ENCODE data around the gene PIN4.

The PIN4 gene

DNA sequence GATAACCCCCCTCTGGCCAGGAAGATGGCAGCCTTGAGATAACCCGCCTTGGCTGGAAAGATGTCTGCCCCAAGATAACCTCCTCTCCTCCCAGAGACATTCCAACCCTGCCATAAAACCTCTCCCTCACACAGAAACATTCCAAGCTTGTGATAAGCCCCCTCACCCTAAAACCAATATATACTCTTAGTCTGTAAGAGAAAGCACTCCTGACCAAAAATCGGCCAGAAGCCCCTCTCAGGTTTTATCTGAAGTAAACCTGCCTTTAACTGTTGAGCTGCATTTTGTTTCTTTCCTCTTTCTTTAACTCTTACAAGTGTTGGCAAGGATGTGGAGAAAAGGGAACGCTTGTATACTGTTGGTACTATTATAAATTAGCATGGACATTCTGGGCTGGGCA, 48.7 kb downstream of the PIN4 start:
- Mint-ChIP-seq H3K4me1 (no peaks in the 10 kb centered on the region), H3K27me3 (no peaks in the 10 kb centered on the region), H3K36me3 (peaks cover 5% of the 10 kb centered on the region), H3K4me3 (no peak overlapping the region), H3K27ac (no peak overlapping the region), H3K9me3 (no peaks in the 10 kb centered on the region)
- ATAC-seq (ENCODE audit: low read depth): no peak
- DNase-seq (ENCODE audit: low spot score in 2 of 2): no peak

DNA sequence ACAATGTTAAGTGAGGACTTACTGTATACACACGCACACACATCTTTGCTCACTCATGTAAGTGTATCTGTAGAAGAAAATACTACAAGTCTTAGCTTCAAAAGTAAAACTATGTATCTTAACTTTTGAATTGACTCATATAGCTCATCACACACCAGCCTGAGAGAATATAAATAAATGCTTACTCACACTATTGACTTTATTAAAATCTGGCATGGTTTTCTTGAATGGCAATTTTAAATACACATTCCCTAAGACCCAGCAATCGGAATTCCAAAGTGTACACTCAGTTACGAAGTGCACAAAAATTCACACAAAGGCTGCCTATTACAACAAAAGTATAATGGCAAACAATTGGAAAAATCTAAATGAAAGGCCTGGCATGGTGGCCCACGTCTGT, 55.3 kb downstream of the PIN4 start:
- Mint-ChIP-seq H3K4me3 (no peak overlapping the region), H3K36me3 (no peaks in the 10 kb centered on the region), H3K27ac (no peak overlapping the region)

DNA sequence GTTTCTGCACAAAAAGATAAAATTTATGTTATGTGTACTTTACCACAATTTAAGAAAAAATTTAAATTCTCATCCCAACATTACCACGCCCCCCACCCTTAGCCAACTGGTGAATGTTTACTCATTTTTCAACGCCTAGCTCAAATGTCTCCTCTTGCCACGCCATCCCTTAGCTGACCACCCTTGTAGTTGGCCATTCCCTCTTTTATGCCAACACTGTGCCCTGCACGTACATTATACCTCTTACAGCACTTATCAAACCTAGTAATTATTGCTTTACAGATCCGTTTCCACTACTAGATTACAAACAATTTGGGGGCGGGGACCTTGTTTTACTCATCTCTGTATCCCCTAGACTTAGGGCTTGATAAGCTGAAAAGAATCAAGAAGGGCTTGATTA, 56.6 kb downstream of the PIN4 start:
- no peaks in the 10 kb centered on the region for H3K9me3 Mint-ChIP-seq
- H3K4me3 Mint-ChIP-seq: peak overlapping the region; percentile 73
- H3K27me3 Mint-ChIP-seq: no peaks in the 10 kb centered on the region
- no peaks in the 10 kb centered on the region for H3K36me3 Mint-ChIP-seq
- peaks cover 3% of the 10 kb centered on the region for H3K4me1 Mint-ChIP-seq
- DNase-seq (ENCODE audit: low spot score in 2 of 2) (no peak), ATAC-seq (ENCODE audit: low read depth) (no peak)
- H3K27ac Mint-ChIP-seq: no peak overlapping the region

More for the DNA sequence above, 55.3 kb downstream of the PIN4 start:
- Mint-ChIP-seq H3K9me3 (no peaks in the 10 kb centered on the region), H3K4me1 (peaks cover 3% of the 10 kb centered on the region), H3K27me3 (no peaks in the 10 kb centered on the region)
- ATAC-seq (ENCODE audit: low read depth) (no peak), DNase-seq (ENCODE audit: low spot score in 2 of 2) (no peak)

DNA sequence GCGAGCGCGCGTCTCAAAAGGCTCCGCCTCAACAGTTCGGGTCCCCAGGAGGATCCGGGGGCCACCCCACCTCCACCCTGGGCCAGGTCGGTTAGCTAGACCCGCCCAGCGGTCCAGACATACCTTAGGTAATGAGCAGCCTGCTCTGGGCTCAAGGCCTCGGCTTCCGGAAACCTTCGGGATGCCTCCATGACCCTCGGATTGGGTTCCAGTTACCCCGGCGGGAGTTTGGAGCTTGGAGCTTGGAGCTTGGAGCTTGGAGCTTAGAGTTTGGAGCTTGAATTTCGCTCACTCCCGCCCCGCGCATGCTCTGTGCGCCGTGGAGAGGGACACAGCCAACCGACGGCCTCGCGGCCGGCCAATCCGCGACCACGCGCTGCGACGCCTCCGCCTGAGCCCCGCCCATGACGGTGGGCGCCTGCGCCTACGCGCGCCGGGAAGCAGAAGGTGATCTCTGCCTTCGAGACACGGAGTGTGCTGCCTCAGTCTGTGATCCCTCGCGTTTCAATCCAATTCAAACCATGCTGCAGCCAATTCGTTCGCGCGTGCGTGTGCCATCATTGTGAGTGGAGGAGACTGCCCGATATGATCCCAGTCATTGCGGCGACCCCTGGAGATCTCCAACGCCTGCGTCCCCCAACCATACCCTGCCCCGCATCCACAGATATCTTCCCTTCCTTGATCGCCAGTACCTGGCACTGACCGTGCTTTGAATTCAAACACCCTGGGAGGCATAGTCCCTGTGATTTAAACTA, 57.3 kb downstream of the PIN4 start, which contains the start of gene ERCC6L:
TSS of gene ERCC6L (minus strand) at position 307 of the 755 bp plus-strand sequence. CDS start at position 191, 116 bp downstream.
- ATAC-seq (ENCODE audit: low read depth): peak; percentile 98
- peaks cover 3% of the 10 kb centered on the region for H3K4me1 Mint-ChIP-seq
- peak within 1 kb of the TSS; percentile 73 for H3K4me3 Mint-ChIP-seq
- H3K27me3 Mint-ChIP-seq: no peaks in the 10 kb centered on the region
- no peaks in the 10 kb centered on the region for H3K9me3 Mint-ChIP-seq
- H3K36me3 Mint-ChIP-seq: no peaks in the 10 kb centered on the region
- peak; percentile 62 to 70 for DNase-seq (ENCODE audit: low spot score in 2 of 2)
- H3K27ac Mint-ChIP-seq: no peak within 1 kb of the TSS

- Mint-ChIP-seq H3K9me3 (no peaks in the 10 kb centered on the region), H3K27me3 (no peaks in the 10 kb centered on the region), H3K4me3 (no peak overlapping the region), H3K36me3 (no peaks in the 10 kb centered on the region), H3K27ac (no peak overlapping the region), H3K4me1 (peaks cover 3% of the 10 kb centered on the region)
- ATAC-seq (ENCODE audit: low read depth): no peak
- DNase-seq (ENCODE audit: low spot score in 2 of 2): no peak
Measured at GRCh38 chrX:72240976-72241375, 59.4 kb downstream of the PIN4 start.

DNA sequence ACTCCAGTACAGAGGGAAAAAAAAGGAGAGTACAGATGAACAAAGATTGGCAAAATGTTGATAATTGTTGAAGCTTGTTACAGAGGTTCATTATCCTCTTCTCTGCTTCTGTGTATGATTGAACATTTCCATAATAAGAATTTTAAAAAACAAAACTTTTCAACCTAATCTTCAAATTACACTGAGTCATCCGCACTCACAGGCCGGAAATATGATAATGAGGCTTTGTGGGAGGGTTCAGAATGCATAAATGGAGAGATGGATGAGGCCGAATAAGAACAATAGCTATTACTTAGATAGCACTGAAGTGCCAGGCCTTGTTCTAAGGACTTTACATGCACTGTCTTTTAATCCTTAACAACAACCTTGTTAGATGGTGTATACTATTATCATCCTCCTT, 61.9 kb downstream of the PIN4 start:
- no peaks in the 10 kb centered on the region for H3K4me1 Mint-ChIP-seq
- H3K27me3 Mint-ChIP-seq: no peaks in the 10 kb centered on the region
- H3K9me3 Mint-ChIP-seq: no peaks in the 10 kb centered on the region
- no peak overlapping the region for H3K4me3 Mint-ChIP-seq
- DNase-seq (ENCODE audit: low spot score in 2 of 2): no peak
- no peak overlapping the region for H3K27ac Mint-ChIP-seq
- no peaks in the 10 kb centered on the region for H3K36me3 Mint-ChIP-seq
- no peak for ATAC-seq (ENCODE audit: low read depth)

- no peak overlapping the region for H3K4me3 Mint-ChIP-seq
- H3K27me3 Mint-ChIP-seq: no peaks in the 10 kb centered on the region
- peak in 1 of 2 donors; percentile 29 for DNase-seq (ENCODE audit: low spot score in 2 of 2)
- H3K27ac Mint-ChIP-seq: no peak overlapping the region
- no peaks in the 10 kb centered on the region for H3K36me3 Mint-ChIP-seq
- no peaks in the 10 kb centered on the region for H3K4me1 Mint-ChIP-seq
- ATAC-seq (ENCODE audit: low read depth): no peak
- H3K9me3 Mint-ChIP-seq: no peaks in the 10 kb centered on the region
Measured at GRCh38 chrX:72245461-72246089, 64.0 kb downstream of the PIN4 start.

GRCh38 chrX:72247206-72247942, 65.8 kb downstream of the PIN4 start:
- H3K9me3 Mint-ChIP-seq: no peaks in the 10 kb centered on the region
- no peaks in the 10 kb centered on the region for H3K36me3 Mint-ChIP-seq
- no peak overlapping the region for H3K4me3 Mint-ChIP-seq
- H3K27me3 Mint-ChIP-seq: no peaks in the 10 kb centered on the region
- H3K4me1 Mint-ChIP-seq: no peaks in the 10 kb centered on the region
- ATAC-seq (ENCODE audit: low read depth) (no peak), DNase-seq (ENCODE audit: low spot score in 2 of 2) (no peak)
- no peak overlapping the region for H3K27ac Mint-ChIP-seq

Data from memory B cell (primary cell).